Measurements from ENCODE around the gene MKKS.
A peak's percentile ranks its signal among the peaks of the same experiment; 100 is the strongest.

MKKS gene

GRCh38 chr20:10434832-10435812, 1.1 kb upstream of the MKKS start, which contains the start of gene SLX4IP:
Gene SLX4IP, plus strand, starts transcription at chr20:10435305. Its CDS starts 22,900 bp downstream, at chr20:10458205.
- Histone ChIP-seq H3K27me3 (ENCODE audit: control insufficient read depth, insufficient read depth, low read length) (no peaks in the 10 kb centered on the region), H3K36me3 (ENCODE audit: control insufficient read depth, insufficient read depth, low read length) (no peaks in the 10 kb centered on the region), H3K9me3 (ENCODE audit: control insufficient read depth, insufficient read depth, low read length) (no peaks in the 10 kb centered on the region), H3K27ac (ENCODE audit: low read length) (no peak within 1 kb of the TSS), H3K4me3 (ENCODE audit: low read length) (peak within 1 kb of the TSS; percentile 88; the same call in 1 of the 2 replicates), H3K4me1 (ENCODE audit: control insufficient read depth, insufficient read depth, low read length) (no peaks in the 10 kb centered on the region)
- WGBS (ENCODE audit: insufficient coverage, insufficient read length), result no CpG with 5 or more reads among the region's 32 CpGs
- DNase-seq (ENCODE audit: low read depth, low spot score), result peak; percentile 89

- no CpG with 5 or more reads among the region's 17 CpGs for WGBS (ENCODE audit: insufficient coverage, insufficient read length)
- H3K4me3 ChIP-seq (ENCODE audit: low read length), result peak overlapping the region; percentile 88; the same call in 1 of the 2 replicates
- peak; percentile 97 for DNase-seq (ENCODE audit: low read depth, low spot score)
- no peaks in the 10 kb centered on the region for H3K36me3 ChIP-seq (ENCODE audit: control insufficient read depth, insufficient read depth, low read length)
- H3K4me1 ChIP-seq (ENCODE audit: control insufficient read depth, insufficient read depth, low read length), result no peaks in the 10 kb centered on the region
- H3K9me3 ChIP-seq (ENCODE audit: control insufficient read depth, insufficient read depth, low read length), result no peaks in the 10 kb centered on the region
- H3K27me3 ChIP-seq (ENCODE audit: control insufficient read depth, insufficient read depth, low read length), result no peaks in the 10 kb centered on the region
- H3K27ac ChIP-seq (ENCODE audit: low read length), result no peak overlapping the region
Observed at GRCh38 chr20:10434467-10434831, 427 bp upstream of the MKKS start.

GRCh38 chr20:10433014-10433622, 904 bp downstream of the MKKS start:
- no peak for DNase-seq (ENCODE audit: low read depth, low spot score)
- Histone ChIP-seq H3K4me1 (ENCODE audit: control insufficient read depth, insufficient read depth, low read length) (no peaks in the 10 kb centered on the region), H3K4me3 (ENCODE audit: low read length) (peak overlapping the region; percentile 88), H3K27ac (ENCODE audit: low read length) (no peak overlapping the region), H3K27me3 (ENCODE audit: control insufficient read depth, insufficient read depth, low read length) (no peaks in the 10 kb centered on the region), H3K36me3 (ENCODE audit: control insufficient read depth, insufficient read depth, low read length) (no peaks in the 10 kb centered on the region), H3K9me3 (ENCODE audit: control insufficient read depth, insufficient read depth, low read length) (no peaks in the 10 kb centered on the region)
- no CpG with 5 or more reads among the region's 30 CpGs for WGBS (ENCODE audit: insufficient coverage, insufficient read length)

GRCh38 chr20:10432079-10432478, 1.9 kb downstream of the MKKS start:
- DNase-seq (ENCODE audit: low read depth, low spot score), result no peak
- Histone ChIP-seq H3K4me3 (ENCODE audit: low read length) (no peak overlapping the region), H3K36me3 (ENCODE audit: control insufficient read depth, insufficient read depth, low read length) (no peaks in the 10 kb centered on the region), H3K9me3 (ENCODE audit: control insufficient read depth, insufficient read depth, low read length) (no peaks in the 10 kb centered on the region), H3K27me3 (ENCODE audit: control insufficient read depth, insufficient read depth, low read length) (no peaks in the 10 kb centered on the region), H3K27ac (ENCODE audit: low read length) (no peak overlapping the region), H3K4me1 (ENCODE audit: control insufficient read depth, insufficient read depth, low read length) (no peaks in the 10 kb centered on the region)
- WGBS (ENCODE audit: insufficient coverage, insufficient read length), result no CpG with 5 or more reads among the region's 1 CpG

- Histone ChIP-seq H3K4me1 (ENCODE audit: control insufficient read depth, insufficient read depth, low read length) (no peaks in the 10 kb centered on the region), H3K4me3 (ENCODE audit: low read length) (no peak overlapping the region), H3K27ac (ENCODE audit: low read length) (no peak overlapping the region), H3K9me3 (ENCODE audit: control insufficient read depth, insufficient read depth, low read length) (no peaks in the 10 kb centered on the region), H3K36me3 (ENCODE audit: control insufficient read depth, insufficient read depth, low read length) (no peaks in the 10 kb centered on the region), H3K27me3 (ENCODE audit: control insufficient read depth, insufficient read depth, low read length) (no peaks in the 10 kb centered on the region)
- DNase-seq (ENCODE audit: low read depth, low spot score), result no peak
- WGBS (ENCODE audit: insufficient coverage, insufficient read length), result no CpG with 5 or more reads among the region's 5 CpGs
Observed at GRCh38 chr20:10430704-10431103, 3.3 kb downstream of the MKKS start.

- no peaks in the 10 kb centered on the region for H3K9me3 ChIP-seq (ENCODE audit: control insufficient read depth, insufficient read depth, low read length)
- H3K4me1 ChIP-seq (ENCODE audit: control insufficient read depth, insufficient read depth, low read length), result no peaks in the 10 kb centered on the region
- no peak overlapping the region for H3K4me3 ChIP-seq (ENCODE audit: low read length)
- no peaks in the 10 kb centered on the region for H3K36me3 ChIP-seq (ENCODE audit: control insufficient read depth, insufficient read depth, low read length)
- no peaks in the 10 kb centered on the region for H3K27me3 ChIP-seq (ENCODE audit: control insufficient read depth, insufficient read depth, low read length)
- no peak overlapping the region for H3K27ac ChIP-seq (ENCODE audit: low read length)
- no peak for DNase-seq (ENCODE audit: low read depth, low spot score)
Observed at GRCh38 chr20:10430000-10430466, 4.0 kb downstream of the MKKS start.

GRCh38 chr20:10429443-10429981, 4.5 kb downstream of the MKKS start:
- Histone ChIP-seq H3K27me3 (ENCODE audit: control insufficient read depth, insufficient read depth, low read length) (no peaks in the 10 kb centered on the region), H3K4me3 (ENCODE audit: low read length) (no peak overlapping the region), H3K36me3 (ENCODE audit: control insufficient read depth, insufficient read depth, low read length) (no peaks in the 10 kb centered on the region), H3K4me1 (ENCODE audit: control insufficient read depth, insufficient read depth, low read length) (no peaks in the 10 kb centered on the region), H3K27ac (ENCODE audit: low read length) (no peak overlapping the region), H3K9me3 (ENCODE audit: control insufficient read depth, insufficient read depth, low read length) (no peaks in the 10 kb centered on the region)
- no CpG with 5 or more reads among the region's 5 CpGs for WGBS (ENCODE audit: insufficient coverage, insufficient read length)
- no peak for DNase-seq (ENCODE audit: low read depth, low spot score)

- Histone ChIP-seq H3K4me1 (ENCODE audit: control insufficient read depth, insufficient read depth, low read length) (no peaks in the 10 kb centered on the region), H3K36me3 (ENCODE audit: control insufficient read depth, insufficient read depth, low read length) (no peaks in the 10 kb centered on the region), H3K27ac (ENCODE audit: low read length) (no peak overlapping the region), H3K9me3 (ENCODE audit: control insufficient read depth, insufficient read depth, low read length) (no peaks in the 10 kb centered on the region), H3K27me3 (ENCODE audit: control insufficient read depth, insufficient read depth, low read length) (no peaks in the 10 kb centered on the region), H3K4me3 (ENCODE audit: low read length) (no peak overlapping the region)
- DNase-seq (ENCODE audit: low read depth, low spot score), result no peak
Observed at GRCh38 chr20:10428008-10428407, 6.0 kb downstream of the MKKS start.

- no peaks in the 10 kb centered on the region for H3K4me1 ChIP-seq (ENCODE audit: control insufficient read depth, insufficient read depth, low read length)
- H3K4me3 ChIP-seq (ENCODE audit: low read length), result no peak overlapping the region
- no peaks in the 10 kb centered on the region for H3K36me3 ChIP-seq (ENCODE audit: control insufficient read depth, insufficient read depth, low read length)
- no peak for DNase-seq (ENCODE audit: low read depth, low spot score)
- H3K27ac ChIP-seq (ENCODE audit: low read length), result no peak overlapping the region
- no CpG with 5 or more reads among the region's 3 CpGs for WGBS (ENCODE audit: insufficient coverage, insufficient read length)
- H3K9me3 ChIP-seq (ENCODE audit: control insufficient read depth, insufficient read depth, low read length), result no peaks in the 10 kb centered on the region
- H3K27me3 ChIP-seq (ENCODE audit: control insufficient read depth, insufficient read depth, low read length), result no peaks in the 10 kb centered on the region
Observed at GRCh38 chr20:10427060-10427692, 6.8 kb downstream of the MKKS start.

GRCh38 chr20:10423735-10424134, 10.3 kb downstream of the MKKS start:
- H3K27ac ChIP-seq (ENCODE audit: low read length), result no peak overlapping the region
- H3K4me1 ChIP-seq (ENCODE audit: control insufficient read depth, insufficient read depth, low read length), result no peaks in the 10 kb centered on the region
- no peaks in the 10 kb centered on the region for H3K27me3 ChIP-seq (ENCODE audit: control insufficient read depth, insufficient read depth, low read length)
- no peak overlapping the region for H3K4me3 ChIP-seq (ENCODE audit: low read length)
- no peaks in the 10 kb centered on the region for H3K36me3 ChIP-seq (ENCODE audit: control insufficient read depth, insufficient read depth, low read length)
- H3K9me3 ChIP-seq (ENCODE audit: control insufficient read depth, insufficient read depth, low read length), result no peaks in the 10 kb centered on the region
- no peak for DNase-seq (ENCODE audit: low read depth, low spot score)
- no CpG with 5 or more reads among the region's 2 CpGs for WGBS (ENCODE audit: insufficient coverage, insufficient read length)

Data from iPS DF 6.9 (cell line).